GM12865 (cell line): ENCODE results near the gene NCBP3.

Experiments used
- DNase-seq: peaks from one replicate; pipeline ENCODE4 v3.0.0; 2010; ENCODE audit warnings: low read depth
- H3K4me3 ChIP-seq: 2 replicates; pipeline ENCODE4 v1.5.1; 2011; ENCODE audit warnings: mild to moderate bottlenecking, low read depth, low read length, control low read depth
- CTCF ChIP-seq: IDR thresholded peaks from 2 replicates; pipeline ENCODE4 v1.5.1; 2011; ENCODE audit warnings: low read length, control low read depth, low read depth, inconsistent platforms; ENCODE audit not compliant: insufficient read depth; ENCODE audit errors: missing control alignments

The NCBP3 gene

GRCh38 chr17:3880983-3881382 is 34.9 kb upstream of the NCBP3 start:
- no peak for DNase-seq
- no peak for TF ChIP-seq CTCF
- H3K4me3 ChIP-seq = no peak overlapping the region

GRCh38 chr17:3879591-3880417 is 33.8 kb upstream of the NCBP3 start:
- no peak overlapping the region for H3K4me3 ChIP-seq
- TF ChIP-seq CTCF = no peak
- DNase-seq = no peak

GRCh38 chr17:3879186-3879585 is 33.1 kb upstream of the NCBP3 start:
- no peak overlapping the region for H3K4me3 ChIP-seq
- no peak for DNase-seq
- no peak for TF ChIP-seq CTCF

GRCh38 chr17:3877220-3877619 is 31.2 kb upstream of the NCBP3 start:
- no peak for TF ChIP-seq CTCF
- DNase-seq = no peak
- no peak overlapping the region for H3K4me3 ChIP-seq

- no peak overlapping the region for H3K4me3 ChIP-seq
- no peak for TF ChIP-seq CTCF
- DNase-seq = no peak
Observed at GRCh38 chr17:3875317-3875716, 29.3 kb upstream of the NCBP3 start.

GRCh38 chr17:3873862-3874261 is 27.8 kb upstream of the NCBP3 start:
- DNase-seq = no peak
- TF ChIP-seq CTCF = no peak
- no peak overlapping the region for H3K4me3 ChIP-seq

GRCh38 chr17:3870871-3871306 is 24.8 kb upstream of the NCBP3 start:
- H3K4me3 ChIP-seq = no peak overlapping the region
- peak; percentile 59 for DNase-seq
- no peak for TF ChIP-seq CTCF
